Measurements from ENCODE around the gene CERS1. TPM values are rescaled to one million over a fixed set of nuclear protein-coding genes. Genes with fewer than 3 reads are reported as not detected.

Gene CERS1
- total and polyA plus RNA-seq, 4 donors, result 0.28 TPM; not detected in 3

- H3K9me3 ChIP-seq (ENCODE audit: control insufficient read depth in 4 of 4, low read length in 3 of 4), result no peaks in the 10 kb centered on the region
- TF ChIP-seq YY1 (IDR thresholded peaks at IDR 0.05) (no peak), ATF3 (IDR thresholded peaks at IDR 0.05) (no peak), EGR1 (IDR thresholded peaks at IDR 0.05; ENCODE audit: low read depth in 2 of 2) (no peak), SP1 (IDR thresholded peaks at IDR 0.05) (no peak), FOXA1 (IDR thresholded peaks at IDR 0.05) (no peak)
- H3K9ac ChIP-seq (ENCODE audit: low read depth in 1 of 2, low read length in 2 of 2), result peak overlapping the region; percentile 7 to 53
- no peak for DNase-seq (ENCODE audit: low spot score)
- no peaks in the 10 kb centered on the region for H3K27me3 ChIP-seq (ENCODE audit: control insufficient read depth in 4 of 4, insufficient read depth in 4 of 4, low read length in 3 of 4)
- H3K4me3 ChIP-seq (ENCODE audit: low read depth in 1 of 3, low read length in 3 of 3), result peak overlapping the region; percentile 34 to 69 (median 63)
- WGBS, result 6% methylated on average over 47 of the region's 47 CpGs
- peaks cover 2 to 6% (median 4%) of the 10 kb centered on the region in 4 donors for H3K4me1 ChIP-seq (ENCODE audit: control insufficient read depth in 4 of 4, insufficient read depth in 4 of 4, low read length in 3 of 4)
- no peaks in the 10 kb centered on the region for H3K36me3 ChIP-seq (ENCODE audit: control insufficient read depth in 4 of 4, insufficient read depth in 3 of 4, low read depth in 1 of 4, low read length in 3 of 4)
- peak overlapping the region in 1 of 2 donors; percentile 20 for H3K27ac ChIP-seq (ENCODE audit: low read depth in 1 of 2, low read length in 2 of 2)
These were observed 44.2 kb upstream of the CERS1 start for GRCh38 chr19:18939922-18940768.

GRCh38 chr19:18939163-18939562 lies 43.2 kb upstream of the CERS1 start:
- no peak for DNase-seq (ENCODE audit: low spot score)
- Histone ChIP-seq H3K9me3 (ENCODE audit: control insufficient read depth in 4 of 4, low read length in 3 of 4) (no peaks in the 10 kb centered on the region), H3K27ac (ENCODE audit: low read depth in 1 of 2, low read length in 2 of 2) (no peak overlapping the region), H3K36me3 (ENCODE audit: control insufficient read depth in 4 of 4, insufficient read depth in 3 of 4, low read depth in 1 of 4, low read length in 3 of 4) (no peaks in the 10 kb centered on the region), H3K4me1 (ENCODE audit: control insufficient read depth in 4 of 4, insufficient read depth in 4 of 4, low read length in 3 of 4) (peaks cover 2 to 6% (median 4%) of the 10 kb centered on the region in 4 donors), H3K27me3 (ENCODE audit: control insufficient read depth in 4 of 4, insufficient read depth in 4 of 4, low read length in 3 of 4) (no peaks in the 10 kb centered on the region), H3K4me3 (ENCODE audit: low read depth in 1 of 3, low read length in 3 of 3) (no peak overlapping the region), H3K9ac (ENCODE audit: low read depth in 1 of 2, low read length in 2 of 2) (no peak overlapping the region)
- TF ChIP-seq CTCF (IDR thresholded peaks at IDR 0.05; ENCODE audit: low read depth, low read length, missing input control), result no peak
- no peak for TF ChIP-seq MAX (IDR thresholded peaks at IDR 0.05)
- TF ChIP-seq FOXA1 (IDR thresholded peaks at IDR 0.05), result no peak
- TF ChIP-seq FOXA2 (IDR thresholded peaks at IDR 0.05), result no peak
- TF ChIP-seq GABPA (IDR thresholded peaks at IDR 0.05 in 1 of 2, conservative IDR thresholded peaks at IDR 0.05 in 1 of 2), result no peak
- no peak for TF ChIP-seq TAF1 (conservative IDR thresholded peaks at IDR 0.05)
- no peak for TF ChIP-seq EGR1 (IDR thresholded peaks at IDR 0.05; ENCODE audit: low read depth in 2 of 2)
- TF ChIP-seq REST (IDR thresholded peaks at IDR 0.05), result no peak
- TF ChIP-seq RAD21 (IDR thresholded peaks at IDR 0.05), result no peak
- no peak for TF ChIP-seq NR2F2 (IDR thresholded peaks at IDR 0.05)
- TF ChIP-seq ATF3 (IDR thresholded peaks at IDR 0.05), result no peak
- no peak for TF ChIP-seq YY1 (IDR thresholded peaks at IDR 0.05)
- no peak for TF ChIP-seq ZBTB33 (IDR thresholded peaks at IDR 0.05)
- no peak for TF ChIP-seq SP1 (IDR thresholded peaks at IDR 0.05)
- WGBS, result 95% methylated on average over 3 of the region's 3 CpGs
